Natural killer cell treated with Interleukin-12 subunit alpha and Interleukin-12 subunit beta and Interleukin-15 and Interleukin-18, amount 100 ng/mL, for 72 hours (primary cell): ENCODE results near the gene CGNL1. TPM values are rescaled to one million over a fixed set of nuclear protein-coding genes. Genes with fewer than 3 reads are reported as not detected.

ENCODE experiments used
- ATAC-seq, 2 donors: fragments of 150-1000 bp; cut with Tn5 transposase in 1 of 2; sonication (Bioruptor Pico), chemical (Tn5 transposase) in 1 of 2; 2 replicates each; pipeline ENCODE4 v1.10.0; 2021
- DNase-seq: peaks from one replicate; pipeline ENCODE4 v3.0.0; 2022; ENCODE audit warnings: low spot score
- H3K27ac Mint-ChIP-seq, 2 donors: 1 replicate in 1 of 2; 2 replicates in 1 of 2; pipeline ENCODE4 v1.8.0; 2022; ENCODE audit warnings: mixed read lengths in 2 of 2, mild to moderate bottlenecking in 1 of 2, moderate library complexity in 1 of 2
- H3K27me3 Mint-ChIP-seq, 2 donors: 1 replicate in 1 of 2; 2 replicates in 1 of 2; pipeline ENCODE4 v1.8.0; 2022; ENCODE audit warnings: mixed read lengths in 2 of 2
- H3K36me3 Mint-ChIP-seq: one replicate; pipeline ENCODE4 v1.8.0; 2022; ENCODE audit warnings: mixed read lengths
- H3K4me1 Mint-ChIP-seq, 2 donors: 1 replicate in 1 of 2; 2 replicates in 1 of 2; pipeline ENCODE4 v1.8.0; 2022; ENCODE audit warnings: low read depth in 2 of 2, mixed read lengths in 2 of 2, mild to moderate bottlenecking in 1 of 2
- H3K4me3 Mint-ChIP-seq: one replicate; pipeline ENCODE4 v1.8.0; 2022; ENCODE audit warnings: mixed read lengths
- H3K9me3 Mint-ChIP-seq: 2 replicates; pipeline ENCODE4 v1.8.0; 2022; ENCODE audit warnings: mixed read lengths
- total RNA-seq, 2 donors: library from RNA; stranded (reverse); gene quantifications; one replicate each; pipeline ENCODE4 v1.2.3, GENCODE V29; 2022

Gene CGNL1
- total RNA-seq, 2 donors from 2014 or later, result not detected

- Mint-ChIP-seq H3K9me3 (no peaks in the 10 kb centered on the region), H3K4me1 (no peaks in the 10 kb centered on the region), H3K27ac (no peak overlapping the region), H3K36me3 (no peaks in the 10 kb centered on the region), H3K4me3 (no peak overlapping the region), H3K27me3 (peaks cover 0 to 14% of the 10 kb centered on the region in 2 donors)
- ATAC-seq (no peak), DNase-seq (no peak)
These were observed 140.8 kb downstream of the CGNL1 start for GRCh38 chr15:57517030-57517671.

GRCh38 chr15:57518779-57519405 is 142.6 kb downstream of the CGNL1 start:
- Mint-ChIP-seq H3K4me3 (no peak overlapping the region), H3K9me3 (no peaks in the 10 kb centered on the region), H3K27ac (no peak overlapping the region), H3K4me1 (no peaks in the 10 kb centered on the region), H3K27me3 (peaks cover 2 to 14% of the 10 kb centered on the region in 2 donors), H3K36me3 (no peaks in the 10 kb centered on the region)
- no peak for DNase-seq
- no peak for ATAC-seq

- no peaks in the 10 kb centered on the region for H3K36me3 Mint-ChIP-seq
- H3K27ac Mint-ChIP-seq, result no peak overlapping the region
- peaks cover 2 to 11% of the 10 kb centered on the region in 2 donors for H3K27me3 Mint-ChIP-seq
- no peak for ATAC-seq
- no peaks in the 10 kb centered on the region for H3K4me1 Mint-ChIP-seq
- no peak overlapping the region for H3K4me3 Mint-ChIP-seq
- no peaks in the 10 kb centered on the region for H3K9me3 Mint-ChIP-seq
- DNase-seq, result no peak
These were observed 143.5 kb downstream of the CGNL1 start for GRCh38 chr15:57519806-57520205.

GRCh38 chr15:57521503-57521902 is 145.2 kb downstream of the CGNL1 start:
- ATAC-seq (no peak), DNase-seq (no peak)
- Mint-ChIP-seq H3K27me3 (peaks cover 4 to 13% of the 10 kb centered on the region in 2 donors), H3K36me3 (no peaks in the 10 kb centered on the region), H3K9me3 (no peaks in the 10 kb centered on the region), H3K27ac (no peak overlapping the region), H3K4me1 (no peaks in the 10 kb centered on the region), H3K4me3 (no peak overlapping the region)

- Mint-ChIP-seq H3K9me3 (no peaks in the 10 kb centered on the region), H3K4me1 (no peaks in the 10 kb centered on the region), H3K4me3 (no peak overlapping the region), H3K27ac (no peak overlapping the region), H3K36me3 (no peaks in the 10 kb centered on the region), H3K27me3 (peaks cover 4 to 15% of the 10 kb centered on the region in 2 donors)
- DNase-seq, result no peak
- no peak for ATAC-seq
These were observed 145.8 kb downstream of the CGNL1 start for GRCh38 chr15:57522148-57522547.

- Mint-ChIP-seq H3K36me3 (no peaks in the 10 kb centered on the region), H3K27me3 (peaks cover 4 to 25% of the 10 kb centered on the region in 2 donors), H3K9me3 (no peaks in the 10 kb centered on the region)
These were observed 149.3 kb downstream of the CGNL1 start for GRCh38 chr15:57525581-57525980.

GRCh38 chr15:57526076-57526475 is 149.8 kb downstream of the CGNL1 start:
- Mint-ChIP-seq H3K27ac (no peak overlapping the region), H3K4me3 (no peak overlapping the region), H3K9me3 (no peaks in the 10 kb centered on the region), H3K4me1 (no peaks in the 10 kb centered on the region), H3K36me3 (no peaks in the 10 kb centered on the region), H3K27me3 (peaks cover 4 to 25% of the 10 kb centered on the region in 2 donors)
- DNase-seq (no peak), ATAC-seq (no peak)

More at GRCh38 chr15:57525581-57525980, 149.3 kb downstream of the CGNL1 start:
- H3K4me1 Mint-ChIP-seq, result no peaks in the 10 kb centered on the region
- H3K4me3 Mint-ChIP-seq, result no peak overlapping the region
- no peak for DNase-seq
- no peak overlapping the region for H3K27ac Mint-ChIP-seq
- no peak for ATAC-seq

GRCh38 chr15:57526615-57527014 is 150.3 kb downstream of the CGNL1 start:
- no peaks in the 10 kb centered on the region for H3K36me3 Mint-ChIP-seq
- peaks cover 4 to 25% of the 10 kb centered on the region in 2 donors for H3K27me3 Mint-ChIP-seq
- no peaks in the 10 kb centered on the region for H3K9me3 Mint-ChIP-seq
- H3K4me1 Mint-ChIP-seq, result no peaks in the 10 kb centered on the region
- H3K27ac Mint-ChIP-seq, result no peak overlapping the region
- no peak for DNase-seq
- H3K4me3 Mint-ChIP-seq, result no peak overlapping the region
- no peak for ATAC-seq

- Mint-ChIP-seq H3K9me3 (no peaks in the 10 kb centered on the region), H3K4me3 (no peak overlapping the region), H3K27ac (no peak overlapping the region), H3K36me3 (no peaks in the 10 kb centered on the region), H3K27me3 (peaks cover 8 to 30% of the 10 kb centered on the region in 2 donors), H3K4me1 (no peaks in the 10 kb centered on the region)
- no peak for ATAC-seq
- no peak for DNase-seq
These were observed 151.2 kb downstream of the CGNL1 start for GRCh38 chr15:57527382-57528091.

GRCh38 chr15:57528940-57529565 is 152.7 kb downstream of the CGNL1 start:
- Mint-ChIP-seq H3K4me3 (no peak overlapping the region), H3K27ac (no peak overlapping the region), H3K4me1 (no peaks in the 10 kb centered on the region), H3K36me3 (no peaks in the 10 kb centered on the region), H3K9me3 (no peaks in the 10 kb centered on the region), H3K27me3 (peaks cover 9 to 39% of the 10 kb centered on the region in 2 donors)
- DNase-seq (no peak), ATAC-seq (no peak)

GRCh38 chr15:57529748-57530147 is 153.4 kb downstream of the CGNL1 start:
- no peak overlapping the region for H3K27ac Mint-ChIP-seq
- H3K36me3 Mint-ChIP-seq, result no peaks in the 10 kb centered on the region
- H3K27me3 Mint-ChIP-seq, result peaks cover 11 to 41% of the 10 kb centered on the region in 2 donors
- no peaks in the 10 kb centered on the region for H3K4me1 Mint-ChIP-seq
- ATAC-seq (no peak), DNase-seq (no peak)
- no peaks in the 10 kb centered on the region for H3K9me3 Mint-ChIP-seq
- no peak overlapping the region for H3K4me3 Mint-ChIP-seq

- no peak overlapping the region for H3K27ac Mint-ChIP-seq
- H3K9me3 Mint-ChIP-seq, result no peaks in the 10 kb centered on the region
- no peak overlapping the region for H3K4me3 Mint-ChIP-seq
- no peak for ATAC-seq
- H3K4me1 Mint-ChIP-seq, result no peaks in the 10 kb centered on the region
- no peaks in the 10 kb centered on the region for H3K36me3 Mint-ChIP-seq
- DNase-seq, result no peak
- H3K27me3 Mint-ChIP-seq, result peaks cover 9 to 39% of the 10 kb centered on the region in 2 donors
These were observed 156.6 kb downstream of the CGNL1 start for GRCh38 chr15:57532731-57533447.

GRCh38 chr15:57533448-57533799 is 157.1 kb downstream of the CGNL1 start:
- Mint-ChIP-seq H3K36me3 (no peaks in the 10 kb centered on the region), H3K27ac (no peak overlapping the region), H3K27me3 (peaks cover 9 to 39% of the 10 kb centered on the region in 2 donors), H3K4me3 (no peak overlapping the region), H3K9me3 (no peaks in the 10 kb centered on the region), H3K4me1 (no peaks in the 10 kb centered on the region)
- ATAC-seq, result no peak
- no peak for DNase-seq
